ENCODE data around the gene PKP4.

PKP4 gene

GRCh38 chr2:158583923-158584322 is 127.2 kb downstream of the PKP4 start:
- Histone ChIP-seq H2AFZ (ENCODE audit: low read depth, low read length) (no peak overlapping the region), H3K27me3 (ENCODE audit: insufficient read depth, low read length, poor library complexity) (no peaks in the 10 kb centered on the region), H3K79me2 (ENCODE audit: insufficient read depth, low read length) (no peaks in the 10 kb centered on the region), H3K4me2 (ENCODE audit: insufficient read depth, low read length) (no peak overlapping the region), H3K9ac (ENCODE audit: low read depth, low read length) (no peak overlapping the region), H4K20me1 (ENCODE audit: insufficient read depth, low read length) (no peaks in the 10 kb centered on the region), H3K27ac (ENCODE audit: low read length) (no peak overlapping the region), H3K4me1 (ENCODE audit: insufficient read depth, low read length) (no peaks in the 10 kb centered on the region), H3K4me3 (ENCODE audit: low read depth in 1 of 2, low read length in 2 of 2) (no peak overlapping the region), H3K9me3 (ENCODE audit: insufficient read depth, low read length, severe bottlenecking) (no peaks in the 10 kb centered on the region), H3K36me3 (ENCODE audit: insufficient read depth, low read length) (peaks cover 17% of the 10 kb centered on the region; the same call in 1 of the 2 replicates)
- no peak for TF ChIP-seq CTCF (IDR thresholded peaks at IDR 0.05; ENCODE audit: borderline replicate concordance, extremely low read depth, low read length, poor library complexity, severe bottlenecking)
- TF ChIP-seq EZH2 (IDR thresholded peaks at IDR 0.05; ENCODE audit: borderline replicate concordance, low read depth, low read length, severe bottlenecking), result no peak
- ATAC-seq (ENCODE audit: insufficient read depth, low read depth), result no peak
- no peak for DNase-seq

GRCh38 chr2:158586491-158586890 is 129.7 kb downstream of the PKP4 start:
- Histone ChIP-seq H3K27me3 (ENCODE audit: insufficient read depth, low read length, poor library complexity) (no peaks in the 10 kb centered on the region), H4K20me1 (ENCODE audit: insufficient read depth, low read length) (no peaks in the 10 kb centered on the region), H3K4me3 (ENCODE audit: low read depth in 1 of 2, low read length in 2 of 2) (no peak overlapping the region), H3K9ac (ENCODE audit: low read depth, low read length) (no peak overlapping the region), H3K27ac (ENCODE audit: low read length) (no peak overlapping the region), H3K4me1 (ENCODE audit: insufficient read depth, low read length) (no peaks in the 10 kb centered on the region), H3K4me2 (ENCODE audit: insufficient read depth, low read length) (no peak overlapping the region), H3K36me3 (ENCODE audit: insufficient read depth, low read length) (peaks cover 21% of the 10 kb centered on the region; the same call in 1 of the 2 replicates), H3K79me2 (ENCODE audit: insufficient read depth, low read length) (no peaks in the 10 kb centered on the region), H2AFZ (ENCODE audit: low read depth, low read length) (no peak overlapping the region), H3K9me3 (ENCODE audit: insufficient read depth, low read length, severe bottlenecking) (no peaks in the 10 kb centered on the region)
- TF ChIP-seq EZH2 (IDR thresholded peaks at IDR 0.05; ENCODE audit: borderline replicate concordance, low read depth, low read length, severe bottlenecking) (no peak), CTCF (IDR thresholded peaks at IDR 0.05; ENCODE audit: borderline replicate concordance, extremely low read depth, low read length, poor library complexity, severe bottlenecking) (no peak)
- DNase-seq, result no peak
- ATAC-seq (ENCODE audit: insufficient read depth, low read depth), result no peak

DNA sequence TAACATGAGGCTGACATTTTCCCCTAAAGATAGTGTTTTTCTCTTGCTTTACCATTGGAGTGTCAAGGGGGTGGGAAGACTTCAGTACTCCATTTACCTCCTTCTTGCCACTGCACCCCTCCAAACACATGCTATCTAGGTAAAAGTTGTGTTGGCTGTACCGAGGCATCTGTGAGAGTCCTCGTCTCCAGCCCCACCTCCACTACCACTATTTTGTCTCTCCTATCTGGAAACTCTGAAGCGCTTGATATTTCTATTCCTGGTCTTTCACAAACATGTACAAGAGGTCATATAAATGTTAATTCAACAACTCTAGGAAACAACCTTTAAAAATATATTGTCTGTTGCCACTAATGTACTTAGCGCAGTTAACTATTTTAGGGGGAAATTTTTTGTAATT is 132.6 kb downstream of the PKP4 start:
- DNase-seq, result no peak
- Histone ChIP-seq H2AFZ (ENCODE audit: low read depth, low read length) (no peak overlapping the region), H3K9me3 (ENCODE audit: insufficient read depth, low read length, severe bottlenecking) (no peaks in the 10 kb centered on the region), H3K27ac (ENCODE audit: low read length) (no peak overlapping the region), H3K4me2 (ENCODE audit: insufficient read depth, low read length) (no peak overlapping the region), H3K4me3 (ENCODE audit: low read depth in 1 of 2, low read length in 2 of 2) (no peak overlapping the region), H3K9ac (ENCODE audit: low read depth, low read length) (no peak overlapping the region), H3K36me3 (ENCODE audit: insufficient read depth, low read length) (peaks cover 5% of the 10 kb centered on the region; the same call in 1 of the 2 replicates), H3K79me2 (ENCODE audit: insufficient read depth, low read length) (no peaks in the 10 kb centered on the region), H4K20me1 (ENCODE audit: insufficient read depth, low read length) (no peaks in the 10 kb centered on the region), H3K4me1 (ENCODE audit: insufficient read depth, low read length) (no peaks in the 10 kb centered on the region), H3K27me3 (ENCODE audit: insufficient read depth, low read length, poor library complexity) (no peaks in the 10 kb centered on the region)
- no peak for TF ChIP-seq EZH2 (IDR thresholded peaks at IDR 0.05; ENCODE audit: borderline replicate concordance, low read depth, low read length, severe bottlenecking)
- TF ChIP-seq CTCF (IDR thresholded peaks at IDR 0.05; ENCODE audit: borderline replicate concordance, extremely low read depth, low read length, poor library complexity, severe bottlenecking), result no peak
- no peak for ATAC-seq (ENCODE audit: insufficient read depth, low read depth)
